ENCODE measurements around the gene PCDH9.
"Not testable (repeated sequence)": the region's sequence is repeated elsewhere in the genome, so short reads cannot be mapped to it uniquely, and the experiment has no call there.

PCDH9 gene

GRCh38 chr13:66760678-66761077 is 469.5 kb downstream of the PCDH9 start:
- DNase-seq (ENCODE audit: low read depth): not testable (repeated sequence)

- DNase-seq (ENCODE audit: low read depth): no peak
Observed at GRCh38 chr13:66759919-66760318, 470.2 kb downstream of the PCDH9 start.

GRCh38 chr13:66751691-66752090 is 478.4 kb downstream of the PCDH9 start:
- no peak for DNase-seq (ENCODE audit: low read depth)

- DNase-seq (ENCODE audit: low read depth): no peak
Observed at GRCh38 chr13:66748712-66749111, 481.4 kb downstream of the PCDH9 start.

GRCh38 chr13:66745307-66745706 is 484.8 kb downstream of the PCDH9 start:
- no peak for DNase-seq (ENCODE audit: low read depth)

- no peak for DNase-seq (ENCODE audit: low read depth)
Observed at GRCh38 chr13:66723576-66723975, 506.6 kb downstream of the PCDH9 start.

GRCh38 chr13:66716538-66716937 is 513.6 kb downstream of the PCDH9 start:
- DNase-seq (ENCODE audit: low read depth): no peak

- DNase-seq (ENCODE audit: low read depth): no peak
Observed at GRCh38 chr13:66714795-66715194, 515.3 kb downstream of the PCDH9 start.

GRCh38 chr13:66704110-66704509 is 526.0 kb downstream of the PCDH9 start:
- DNase-seq (ENCODE audit: low read depth): no peak

GRCh38 chr13:66703597-66703996 is 526.5 kb downstream of the PCDH9 start:
- no peak for DNase-seq (ENCODE audit: low read depth)

GRCh38 chr13:66700117-66700601 is 530.0 kb downstream of the PCDH9 start:
- DNase-seq (ENCODE audit: low read depth): no peak

- no peak for DNase-seq (ENCODE audit: low read depth)
Observed at GRCh38 chr13:66693656-66694055, 536.5 kb downstream of the PCDH9 start.

GRCh38 chr13:66691149-66691548 is 539.0 kb downstream of the PCDH9 start:
- DNase-seq (ENCODE audit: low read depth): no peak

GRCh38 chr13:66689628-66690027 is 540.5 kb downstream of the PCDH9 start:
- DNase-seq (ENCODE audit: low read depth): no peak

GRCh38 chr13:66689037-66689619 is 541.0 kb downstream of the PCDH9 start:
- no peak for DNase-seq (ENCODE audit: low read depth)

- DNase-seq (ENCODE audit: low read depth): no peak
Observed at GRCh38 chr13:66681403-66681802, 548.7 kb downstream of the PCDH9 start.

GRCh38 chr13:66680031-66680430 is 550.1 kb downstream of the PCDH9 start:
- DNase-seq (ENCODE audit: low read depth): no peak

- no peak for DNase-seq (ENCODE audit: low read depth)
Observed at GRCh38 chr13:66675620-66676019, 554.5 kb downstream of the PCDH9 start.

GRCh38 chr13:66673401-66673800 is 556.7 kb downstream of the PCDH9 start:
- DNase-seq (ENCODE audit: low read depth): no peak

GRCh38 chr13:66665991-66666390 is 564.1 kb downstream of the PCDH9 start:
- DNase-seq (ENCODE audit: low read depth): no peak

GRCh38 chr13:66663711-66664110 is 566.4 kb downstream of the PCDH9 start:
- no peak for DNase-seq (ENCODE audit: low read depth)

GRCh38 chr13:66663206-66663605 is 566.9 kb downstream of the PCDH9 start:
- no peak for DNase-seq (ENCODE audit: low read depth)

GRCh38 chr13:66661336-66661735 is 568.8 kb downstream of the PCDH9 start:
- DNase-seq (ENCODE audit: low read depth): no peak

- no peak for DNase-seq (ENCODE audit: low read depth)
Observed at GRCh38 chr13:66660468-66660813, 569.7 kb downstream of the PCDH9 start.
